Measurements from ENCODE around the gene ADAMTS17.

Gene ADAMTS17

DNA sequence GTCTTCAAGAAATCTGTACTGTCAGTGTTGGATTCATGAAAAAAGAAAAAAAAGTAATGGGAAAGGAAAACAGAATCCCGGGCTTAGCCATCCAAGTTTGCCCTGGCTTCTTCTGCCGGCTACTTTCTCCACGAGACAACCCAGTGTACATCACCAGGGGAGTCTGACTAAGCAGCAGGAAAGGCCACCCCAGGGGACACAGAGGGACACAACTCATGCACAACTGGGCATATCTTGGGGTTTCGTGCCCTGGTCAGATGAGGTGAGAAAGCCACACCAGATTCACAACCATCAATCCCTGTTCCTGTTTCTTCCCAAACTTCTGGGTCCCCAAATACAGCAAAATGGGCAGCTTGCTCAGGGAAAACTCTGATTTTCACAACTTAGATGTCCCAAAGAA is 33.2 kb downstream of the ADAMTS17 start:
- DNase-seq = no peak

DNA sequence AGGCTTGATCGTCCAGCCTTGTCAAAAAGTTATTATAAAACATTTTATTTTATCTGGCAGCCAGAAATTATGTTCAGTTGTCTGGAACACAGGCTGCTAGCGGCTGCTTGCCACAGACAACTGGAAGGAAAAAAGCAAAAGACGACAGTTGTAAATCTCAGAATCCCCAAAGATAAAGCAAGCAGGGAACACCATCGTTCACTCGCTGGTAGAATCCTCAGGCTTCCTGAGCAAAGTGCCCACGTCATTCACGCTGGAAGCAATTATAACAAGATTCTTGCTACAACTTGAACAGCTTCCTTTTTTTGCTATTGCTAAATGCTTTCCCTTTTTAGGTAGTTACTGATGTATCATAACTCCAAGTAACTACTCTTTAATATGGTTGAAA is 33.6 kb downstream of the ADAMTS17 start:
- no peak for DNase-seq

DNA sequence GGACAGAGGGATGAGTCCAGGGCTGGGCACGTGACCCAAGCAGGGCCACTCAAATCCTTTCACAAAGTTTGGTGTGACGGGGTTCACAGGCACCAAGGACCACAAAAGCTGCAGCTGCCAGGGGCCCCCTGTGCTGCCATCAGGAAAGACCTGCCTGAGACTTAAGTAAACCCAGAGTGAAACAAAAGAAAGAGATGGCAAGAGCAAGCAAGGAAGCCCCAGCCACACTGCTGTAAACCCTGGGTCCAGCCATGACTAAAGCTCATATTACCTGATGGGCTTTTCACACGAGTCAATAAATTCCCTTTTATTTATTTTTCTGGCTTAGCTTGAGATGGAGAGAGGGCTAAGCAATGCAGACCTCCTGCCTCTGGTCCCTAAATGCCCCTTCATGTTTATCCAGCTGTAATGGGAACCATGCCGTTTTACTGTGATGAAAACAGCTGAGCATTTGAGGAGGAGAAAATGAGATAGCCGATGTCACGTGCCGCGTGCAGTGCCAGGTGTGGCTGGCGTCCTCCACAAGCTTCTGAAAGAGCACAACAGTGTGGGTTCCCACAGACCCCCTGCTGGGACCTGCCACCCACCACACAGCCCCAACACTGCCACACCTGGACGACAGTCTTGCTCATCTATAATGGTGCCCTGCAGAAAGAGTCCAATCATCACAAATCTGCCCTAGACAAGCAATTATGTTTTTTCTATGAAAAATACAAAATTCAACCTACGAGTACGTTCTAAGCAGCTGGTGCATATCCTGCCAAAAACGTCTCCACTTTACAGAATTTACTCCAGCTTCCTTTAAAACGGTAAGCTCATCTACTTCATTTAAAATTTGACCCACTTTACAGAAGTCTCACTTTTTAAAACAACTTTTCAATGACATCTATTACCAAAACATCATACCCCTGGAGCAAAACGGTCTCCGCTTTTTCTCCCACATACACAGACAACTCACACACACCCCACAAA is 34.2 kb downstream of the ADAMTS17 start:
- DNase-seq = no peak

DNA sequence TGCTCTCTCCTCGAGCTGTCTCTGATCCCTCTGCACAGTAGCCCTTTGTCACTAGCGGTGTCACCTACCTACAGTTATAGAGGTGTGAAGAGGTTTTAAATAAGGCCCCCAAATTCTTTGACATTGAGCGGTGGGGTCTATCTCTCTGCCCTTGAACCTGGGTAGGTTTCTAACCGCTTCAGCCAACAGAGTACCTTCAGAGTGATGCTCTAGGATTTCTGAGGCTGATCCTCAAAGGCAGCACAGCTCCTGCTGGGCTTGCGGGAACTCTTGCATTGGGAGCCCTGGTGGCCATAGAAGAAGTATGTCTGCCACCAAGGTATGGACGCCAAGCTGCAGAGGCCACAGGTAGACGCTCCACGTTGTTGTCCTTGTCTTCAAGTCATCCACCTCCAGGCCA is 35.7 kb downstream of the ADAMTS17 start:
- DNase-seq = no peak

DNA sequence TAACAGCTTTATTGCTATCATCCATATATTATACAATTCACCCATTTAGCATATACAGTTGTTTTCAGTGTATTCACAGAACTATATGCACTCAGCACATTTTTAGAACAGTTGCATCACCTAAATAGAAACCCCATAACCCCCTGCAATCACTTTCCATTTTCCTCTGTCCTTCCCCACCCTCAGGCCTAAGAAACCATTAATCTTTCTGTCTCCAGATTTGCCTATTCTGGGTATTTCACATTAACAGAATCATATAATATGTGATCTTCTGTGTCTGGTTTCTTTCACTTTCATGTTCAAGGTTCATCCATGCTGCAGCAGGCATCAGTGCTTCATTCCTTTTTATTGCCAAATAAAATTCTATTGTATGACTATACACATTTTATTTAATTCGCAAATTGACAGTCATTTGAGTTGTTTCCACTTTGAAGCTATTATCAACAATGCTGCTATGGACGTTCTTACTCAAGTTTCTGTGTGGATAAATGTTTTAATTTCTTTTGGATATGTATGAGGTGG is 39.8 kb downstream of the ADAMTS17 start:
- DNase-seq = no peak

DNA sequence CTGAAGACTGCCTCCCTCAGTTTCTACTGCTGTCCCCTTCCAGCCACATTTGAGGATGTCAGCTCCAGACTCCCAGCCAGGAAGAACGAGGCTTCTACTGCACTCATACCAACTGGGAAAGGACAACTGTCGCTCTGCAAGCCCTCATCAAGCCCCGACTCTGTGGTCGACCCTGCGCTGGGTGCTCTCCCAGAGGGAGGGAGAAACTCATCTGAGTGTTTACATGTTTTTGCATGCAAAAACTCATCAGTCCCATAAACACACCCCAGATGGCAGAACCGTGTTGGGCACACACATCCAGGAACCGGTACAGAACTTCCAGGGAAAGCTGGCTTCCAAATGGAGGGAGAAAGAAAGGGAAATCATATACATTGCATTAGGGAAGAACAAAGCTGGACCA is 43.5 kb downstream of the ADAMTS17 start:
- DNase-seq = no peak

DNA sequence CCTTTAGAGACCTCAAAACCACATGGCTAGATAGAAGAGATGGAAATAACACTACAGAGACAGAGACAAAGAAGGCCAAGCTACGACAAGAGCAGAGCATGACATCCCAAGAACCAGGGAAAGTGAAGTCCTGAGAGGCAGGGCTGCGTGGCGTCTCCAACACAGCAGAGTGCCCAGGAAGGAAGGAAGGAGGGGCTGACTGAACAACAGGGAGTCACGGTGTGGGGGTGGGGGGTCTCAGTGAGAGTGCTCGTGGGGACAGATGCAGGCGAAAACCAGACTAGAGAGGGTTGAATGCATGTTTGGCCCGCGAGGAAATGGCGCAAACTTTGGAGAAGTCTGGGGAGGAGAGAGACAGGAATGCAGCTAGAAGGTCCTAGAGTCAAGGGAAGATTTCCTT is 44.0 kb downstream of the ADAMTS17 start:
- DNase-seq = no peak

DNA sequence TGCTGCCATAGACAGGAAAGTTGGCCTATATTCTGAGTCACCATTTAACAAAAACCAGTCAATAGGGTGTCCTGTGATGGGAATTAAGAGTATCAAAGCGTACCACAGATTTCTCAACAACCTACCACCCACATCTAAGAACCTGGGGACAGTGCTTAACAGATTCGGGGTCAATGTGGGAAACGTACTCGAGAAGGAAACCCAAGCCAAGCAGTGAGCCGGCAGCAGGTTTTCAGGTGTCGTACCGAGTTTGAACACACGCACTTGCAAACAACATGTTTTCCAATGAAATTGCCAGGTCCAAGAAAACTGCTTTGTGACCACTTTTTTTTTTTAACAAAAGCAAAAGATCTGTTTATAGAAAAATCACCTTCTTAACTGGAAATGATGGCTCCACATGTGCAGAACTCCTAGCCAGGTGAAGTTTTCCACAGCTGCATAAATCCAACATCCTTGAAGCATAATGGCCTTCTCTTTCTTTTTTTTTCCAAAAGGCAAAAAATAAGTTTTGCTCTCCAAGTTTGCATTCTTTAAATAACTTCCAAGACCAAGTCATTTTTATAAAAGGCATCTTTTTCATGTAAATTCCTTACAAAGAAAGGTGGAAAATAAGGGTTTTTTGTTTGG is 45.7 kb downstream of the ADAMTS17 start:
- no peak for DNase-seq

DNA sequence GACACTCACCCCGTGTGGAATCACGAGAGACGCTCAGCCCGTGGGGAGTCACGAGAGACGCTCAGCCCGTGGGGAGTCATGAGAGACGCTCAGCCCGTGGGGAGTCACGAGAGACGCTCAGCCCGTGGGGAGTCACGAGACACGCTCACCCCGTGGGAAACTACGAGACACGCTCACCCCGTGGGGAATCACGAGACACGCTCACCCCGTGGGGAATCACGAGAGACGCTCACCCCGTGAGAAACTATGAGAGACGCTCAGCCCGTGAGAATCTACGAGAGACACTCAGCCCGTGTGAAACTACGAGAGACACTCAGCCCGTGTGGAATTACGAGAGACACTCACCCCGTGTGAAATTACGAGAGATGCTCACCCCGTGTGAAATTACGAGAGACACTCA is 49.8 kb downstream of the ADAMTS17 start:
- DNase-seq = no peak

DNA sequence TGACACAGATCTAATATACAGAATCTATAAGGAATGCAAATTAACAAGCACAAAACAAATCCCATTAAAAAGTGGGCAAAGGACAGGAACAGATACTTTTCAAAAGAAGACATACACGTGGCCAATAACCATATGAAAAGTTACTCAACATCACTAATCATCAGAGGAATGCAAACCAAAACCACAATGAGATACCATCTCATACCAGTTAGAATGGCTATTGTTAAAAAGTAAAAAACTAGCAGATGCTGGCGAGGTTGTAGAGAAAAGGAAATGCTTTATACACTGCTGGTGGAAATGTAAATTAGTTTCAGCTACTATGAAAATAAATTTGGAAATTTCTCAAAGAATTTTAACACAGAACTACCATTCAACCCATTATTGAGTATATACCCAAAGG is 50.7 kb downstream of the ADAMTS17 start:
- DNase-seq = no peak

DNA sequence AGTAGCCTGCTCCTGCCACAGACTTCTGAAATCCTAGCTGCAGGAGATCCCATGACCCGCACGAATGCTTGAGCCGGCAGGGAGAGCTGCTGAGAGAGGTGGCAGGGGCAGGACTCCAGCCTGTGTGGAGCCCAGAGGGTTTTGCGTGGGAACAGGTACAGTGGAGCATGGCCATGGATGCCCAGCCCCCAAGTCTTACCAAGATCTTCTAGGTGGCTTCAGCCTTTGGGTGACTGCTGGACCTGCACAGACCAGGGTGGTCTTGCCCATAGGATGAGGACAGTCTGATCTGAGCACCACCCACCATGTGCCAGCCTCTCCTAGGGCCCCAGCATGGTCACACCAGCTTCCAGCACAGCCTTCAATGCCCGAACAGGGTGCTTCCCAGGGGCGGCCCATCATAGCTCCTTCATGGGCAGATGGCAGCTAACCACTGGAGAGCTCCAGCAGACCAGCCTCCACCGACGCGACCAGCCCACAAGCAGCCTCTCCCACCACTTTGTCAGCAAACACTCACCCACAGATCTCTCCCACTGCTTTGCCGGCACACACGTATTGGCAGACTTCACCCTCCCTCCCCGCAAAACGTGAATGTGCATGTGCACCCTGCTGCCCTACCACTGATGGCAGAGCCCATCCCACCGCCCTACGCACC is 56.0 kb downstream of the ADAMTS17 start:
- DNase-seq = no peak

DNA sequence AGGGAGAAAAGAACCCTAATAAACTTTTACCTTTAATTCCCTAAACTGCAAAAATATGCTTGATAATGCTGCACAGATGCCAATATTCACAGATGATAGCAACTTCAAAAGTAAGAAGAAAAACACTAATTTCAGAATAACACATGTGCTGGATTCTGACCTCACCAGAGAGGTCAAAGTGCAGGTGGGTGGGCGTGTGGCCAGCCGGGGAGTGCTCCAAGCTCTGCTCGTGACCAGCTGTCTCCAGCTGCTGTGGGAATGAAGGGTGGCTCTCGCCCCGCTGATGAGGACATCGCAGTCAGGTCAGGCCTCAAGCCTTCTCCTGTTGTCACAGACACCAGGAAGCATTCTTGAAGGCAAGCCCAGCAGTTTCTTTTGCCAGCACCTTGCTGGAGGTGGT is 57.1 kb downstream of the ADAMTS17 start:
- no peak for DNase-seq

DNA sequence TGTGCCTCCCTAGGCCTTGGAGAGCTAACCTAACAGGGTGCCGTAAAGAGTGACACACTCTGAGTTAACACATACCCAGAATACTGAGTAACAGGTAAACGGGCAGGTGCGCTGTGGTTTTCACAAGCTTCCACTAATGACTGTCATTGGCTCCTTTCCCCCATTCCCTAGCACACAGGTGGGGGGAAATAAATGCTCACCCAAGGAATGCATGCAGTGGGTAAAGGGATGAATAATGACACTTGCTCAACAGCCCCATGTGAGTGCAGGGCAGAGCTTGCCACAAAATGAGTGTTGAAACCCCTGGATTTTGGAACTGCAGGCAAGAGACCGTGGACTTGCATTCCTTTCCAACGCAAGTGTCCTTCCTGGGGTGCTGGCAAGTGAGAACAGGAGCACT is 57.6 kb downstream of the ADAMTS17 start:
- DNase-seq = no peak

DNA sequence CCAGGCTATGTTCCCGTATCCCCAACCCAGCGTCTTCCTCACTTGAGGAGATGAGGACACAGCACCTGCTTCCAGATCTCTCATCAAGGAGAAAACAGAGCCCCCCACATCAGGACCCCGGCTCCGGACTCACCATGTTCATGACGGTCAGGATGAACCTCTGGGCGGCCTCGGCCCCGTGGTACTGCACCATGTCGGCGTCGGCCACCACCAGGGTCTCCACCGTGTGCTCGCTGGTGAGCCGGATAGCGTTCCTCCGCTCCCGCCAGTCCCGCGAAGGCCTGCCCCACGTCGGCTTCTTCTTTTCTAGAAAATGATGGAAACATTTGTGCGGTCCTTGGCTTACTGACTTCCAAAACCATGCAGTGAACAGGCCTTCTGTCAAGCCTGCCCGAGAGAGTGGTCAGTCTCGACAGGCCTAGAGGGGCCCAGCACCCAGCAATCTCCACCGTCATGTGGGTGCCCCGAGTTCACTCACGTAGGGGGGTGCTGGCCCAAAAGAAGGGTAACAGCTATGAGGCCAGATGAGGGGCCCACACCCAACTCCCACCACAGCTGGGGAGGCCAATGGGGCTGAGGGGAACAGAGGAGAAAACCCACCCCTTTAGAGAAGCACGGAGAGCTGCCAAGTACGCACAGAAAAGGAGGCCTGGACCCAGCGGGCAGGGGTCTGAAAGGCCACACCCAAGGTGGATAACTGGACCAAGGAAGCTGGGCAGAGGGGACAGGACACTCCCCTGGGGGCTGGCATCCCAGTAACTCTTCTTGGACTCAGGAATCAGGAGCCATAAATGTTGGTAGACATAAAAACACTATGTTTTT is 60.5 kb downstream of the ADAMTS17 start:
- DNase-seq = no peak

DNA sequence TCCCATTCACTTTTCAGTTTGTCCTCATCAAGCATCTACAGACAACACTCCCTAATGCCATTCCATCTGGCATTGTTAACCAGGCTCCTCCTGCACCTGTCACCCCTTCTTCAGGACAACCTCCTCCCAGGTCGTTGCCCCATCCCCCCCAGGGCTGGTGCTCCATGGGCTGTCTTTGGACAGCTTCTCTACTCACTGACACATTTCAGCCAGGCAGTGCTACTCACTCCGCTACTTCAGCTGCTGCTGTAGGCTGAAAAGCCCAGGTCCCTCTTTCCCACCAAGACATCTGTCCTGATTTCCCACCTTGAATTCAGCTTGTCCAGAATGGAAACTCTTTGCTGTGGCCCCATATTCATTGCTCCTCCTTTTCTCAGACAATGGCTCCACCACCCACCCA is 61.9 kb downstream of the ADAMTS17 start:
- DNase-seq = no peak

DNA sequence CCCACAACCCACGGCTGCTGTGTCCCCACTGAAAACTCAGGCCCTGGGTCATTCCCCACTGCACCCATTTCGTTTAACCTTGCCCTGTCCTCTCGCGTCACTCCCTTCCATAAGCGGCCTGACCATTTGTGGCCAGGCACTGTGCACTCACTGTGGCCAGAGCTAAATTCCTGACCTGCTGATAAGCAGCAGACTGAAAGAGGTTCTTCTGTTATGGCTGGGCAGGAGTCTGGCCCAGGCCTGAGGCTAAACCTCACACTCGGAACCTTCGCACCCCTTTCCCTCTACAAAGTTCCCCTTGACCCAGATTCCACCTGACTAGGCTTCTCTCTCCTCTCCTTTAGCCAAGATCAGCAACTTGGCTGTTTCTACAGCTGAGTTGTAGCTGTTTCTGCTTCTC is 62.3 kb downstream of the ADAMTS17 start:
- no peak for DNase-seq

DNA sequence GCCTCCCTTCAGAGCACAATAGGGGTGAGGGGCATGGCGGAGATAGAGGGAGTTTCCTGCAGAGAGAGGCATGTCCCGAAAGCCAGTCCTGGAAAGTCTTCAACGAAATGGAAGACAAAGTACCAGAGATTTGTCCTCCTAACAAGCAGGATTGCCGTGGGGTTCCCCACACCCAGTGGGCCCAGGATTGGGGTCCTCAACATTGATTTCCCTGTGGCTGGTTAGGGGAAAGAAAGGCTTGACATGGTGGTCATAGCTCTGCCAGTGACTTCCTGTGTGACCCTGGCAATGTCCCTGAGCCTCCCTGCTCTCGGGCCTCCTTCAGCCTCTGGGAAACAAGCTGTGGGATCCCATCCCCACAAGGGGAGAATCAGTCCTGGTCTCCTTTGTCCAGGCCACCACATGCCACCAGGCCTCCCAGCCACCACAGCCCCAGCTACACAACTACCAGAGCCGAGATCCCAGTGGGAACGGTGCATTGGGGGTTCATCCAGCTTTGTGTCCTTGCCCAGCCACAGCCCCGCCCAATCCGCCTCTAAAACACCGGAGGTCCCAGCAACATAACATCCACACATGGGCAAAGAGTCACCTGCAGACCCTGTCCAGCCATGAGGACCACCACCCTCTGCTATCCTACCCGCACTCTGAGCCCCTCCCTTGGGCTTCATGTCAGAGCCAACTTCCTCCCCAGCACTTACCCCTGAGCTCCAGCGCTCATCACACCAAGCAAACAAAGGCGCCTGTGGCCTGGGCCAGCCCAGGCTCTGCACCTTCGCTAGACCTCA is 63.0 kb downstream of the ADAMTS17 start:
- no peak for DNase-seq

DNA sequence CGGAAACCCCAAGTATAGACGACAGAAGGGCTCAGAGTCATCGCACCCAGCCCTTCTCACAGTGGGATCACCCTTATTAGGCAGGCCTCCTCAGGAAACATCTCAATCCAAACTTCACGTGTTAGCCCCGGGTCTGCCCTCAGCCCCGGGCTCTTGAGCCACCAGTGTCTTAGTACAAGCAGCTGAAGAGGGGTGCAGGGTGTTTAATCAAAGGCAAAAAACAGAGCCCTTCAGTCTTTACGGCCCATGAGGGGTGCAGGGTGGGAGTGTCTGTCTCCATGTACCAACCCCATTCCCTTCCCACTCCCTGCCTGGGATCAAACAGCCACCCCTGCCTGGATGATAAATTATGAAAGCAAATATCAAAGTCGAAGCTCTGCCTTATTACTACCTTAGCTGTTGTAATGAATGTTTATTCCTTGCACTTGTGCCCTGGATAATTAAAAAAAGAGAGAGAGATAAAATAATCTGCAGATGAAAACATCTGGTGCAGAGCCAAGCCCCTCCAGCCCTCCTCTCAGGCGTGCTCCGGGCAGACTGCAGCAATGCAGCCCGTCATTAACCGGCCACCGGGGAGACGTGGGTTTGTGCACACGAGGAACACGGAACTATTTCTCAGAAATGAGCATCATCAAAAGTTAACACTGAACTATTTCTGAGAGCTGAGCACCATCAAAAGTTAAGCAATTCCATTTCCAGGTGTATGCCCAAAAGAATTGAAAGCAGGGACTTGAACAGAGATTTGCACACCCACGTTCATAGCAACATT is 64.5 kb downstream of the ADAMTS17 start:
- no peak for DNase-seq

DNA sequence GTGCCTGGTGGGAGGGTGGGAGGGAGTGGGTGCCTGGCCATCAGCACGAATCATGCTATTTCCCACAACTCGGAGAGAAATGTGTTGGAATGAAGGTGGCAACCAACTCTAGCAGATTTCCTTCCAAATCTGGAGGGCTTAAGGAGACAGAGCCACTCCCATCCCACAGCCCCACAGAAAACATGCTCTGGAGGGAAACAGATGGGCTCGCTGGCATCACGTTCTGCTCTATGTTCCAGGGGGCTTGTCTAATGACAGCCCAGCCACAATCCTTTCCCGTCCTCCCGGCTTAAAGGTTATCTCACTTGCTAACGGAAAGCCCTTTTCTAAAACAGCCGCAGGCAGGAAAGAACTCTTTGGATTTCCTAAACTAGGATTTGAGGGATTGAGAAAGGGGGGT is 65.3 kb downstream of the ADAMTS17 start:
- DNase-seq = no peak

DNA sequence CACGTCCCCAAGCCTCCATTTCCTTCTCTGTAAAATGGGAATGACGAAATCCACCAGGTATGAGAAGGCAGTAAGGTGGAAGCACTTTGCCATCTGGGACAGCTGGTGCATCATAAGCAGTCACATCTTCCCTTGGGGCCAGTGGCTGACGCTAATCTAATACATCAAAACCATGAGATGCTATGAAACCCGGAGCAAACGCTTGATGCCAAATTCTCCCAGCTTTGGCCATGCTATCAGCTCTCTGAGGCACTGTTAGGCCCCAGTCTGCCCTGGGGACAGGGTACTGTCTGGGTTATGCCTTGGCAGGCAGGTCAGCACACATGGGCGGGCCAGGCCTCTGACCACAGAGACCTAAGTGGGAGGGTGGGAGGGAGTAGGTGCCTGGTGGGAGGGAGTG is 66.1 kb downstream of the ADAMTS17 start:
- no peak for DNase-seq

DNA sequence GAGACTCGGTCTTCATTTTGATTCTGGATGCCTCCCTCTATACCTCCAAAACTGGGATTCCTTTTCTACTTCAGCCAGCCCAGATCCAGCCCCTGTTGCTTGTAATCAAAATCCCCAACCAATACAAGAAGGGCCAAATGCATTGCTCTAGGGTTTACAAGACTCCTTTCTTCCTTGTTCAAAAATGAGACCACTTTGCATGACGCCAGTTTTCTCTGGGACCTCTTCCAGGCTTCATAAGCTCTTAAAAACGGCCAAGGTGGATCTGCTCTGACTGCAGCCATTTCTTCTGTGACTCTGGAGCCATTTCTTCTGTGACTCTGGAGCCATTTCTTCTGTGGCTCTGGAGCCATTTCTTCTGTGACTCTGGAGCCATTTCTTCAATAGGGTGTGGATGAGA is 71.9 kb downstream of the ADAMTS17 start:
- no peak for DNase-seq

Measured in hippocampal formation (tissue), 2 donors.